SJSA1 (cell line): ENCODE data around the gene CLPX. TPM values are rescaled to one million over a fixed set of nuclear protein-coding genes. Genes with fewer than 3 reads are reported as not detected.

Source experiments
- DNase-seq, 2 experiments: peaks; one replicate each; pipeline ENCODE4 v3.0.0-alpha.2; 2015 to 2020; ENCODE audit warnings: low spot score in 2 of 2, low read depth in 1 of 2
- H3K27ac ChIP-seq: fragments of 250-450 bp; sonication (Bioruptor Pico); 2 replicates; pipeline ENCODE4 v1.5.1; 2020; ENCODE audit warnings: mild to moderate bottlenecking, moderate library complexity
- H3K27me3 ChIP-seq: fragments of 250-450 bp; sonication (Bioruptor Pico); replicated peaks from 2 replicates; pipeline ENCODE4 v1.5.1; 2020; ENCODE audit warnings: mild to moderate bottlenecking, moderate library complexity
- H3K36me3 ChIP-seq: fragments of 250-450 bp; sonication (Bioruptor Pico); 2 replicates; pipeline ENCODE4 v1.5.1; 2020; ENCODE audit warnings: mild to moderate bottlenecking
- H3K4me1 ChIP-seq: fragments of 250-450 bp; sonication (Bioruptor Pico); replicated peaks from 2 replicates; pipeline ENCODE4 v1.6.1; 2021; ENCODE audit warnings: mild to moderate bottlenecking
- H3K4me3 ChIP-seq: fragments of 250-450 bp; sonication (Bioruptor Pico); 2 replicates; pipeline ENCODE4 v1.5.1; 2020; ENCODE audit warnings: mild to moderate bottlenecking
- H3K9me3 ChIP-seq: fragments of 250-450 bp; sonication (Bioruptor Pico); replicated peaks from 2 replicates; pipeline ENCODE4 v1.5.1; 2020; ENCODE audit warnings: mild to moderate bottlenecking
- total RNA-seq: library from RNA; depleted of rRNA; stranded (reverse); fragments of >200 nt; shearing (Covaris generic); gene quantifications from 2 replicates; pipeline ENCODE4 v1.2.3, GENCODE V29; 2014

Gene CLPX
- total RNA-seq, 1 experiment from 2014 or later = 33.2 TPM

GRCh38 chr15:65212097-65212496 lies 27.0 kb upstream of the CLPX start:
- no peak for DNase-seq
- Histone ChIP-seq H3K27me3 (no peaks in the 10 kb centered on the region), H3K9me3 (no peaks in the 10 kb centered on the region), H3K4me3 (no peak overlapping the region), H3K27ac (no peak overlapping the region), H3K4me1 (no peaks in the 10 kb centered on the region), H3K36me3 (no peaks in the 10 kb centered on the region)

DNA sequence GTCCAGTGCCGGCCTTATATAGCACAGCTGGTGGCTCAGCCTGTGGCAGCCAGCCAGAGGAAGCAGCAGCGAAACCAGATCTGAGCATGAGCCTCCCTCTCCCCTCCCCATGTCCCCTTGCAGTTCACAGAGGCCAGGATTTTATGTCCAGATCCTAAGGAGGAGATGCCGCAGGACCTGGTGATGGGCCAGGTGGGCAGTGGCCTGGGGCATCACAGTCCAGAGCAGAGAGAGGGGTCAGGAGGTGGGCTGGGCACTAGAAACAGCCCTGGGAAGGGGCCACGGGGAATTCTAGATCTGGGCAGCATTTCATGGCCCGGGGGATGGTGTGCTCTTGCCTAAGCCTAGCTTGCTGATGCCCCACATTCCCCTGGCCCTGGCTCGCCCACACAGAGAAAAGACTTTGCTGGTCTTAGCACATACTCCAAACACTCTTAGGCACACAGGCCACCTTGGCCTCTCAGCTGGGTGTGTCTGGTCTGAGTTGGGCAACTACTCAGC lies 26.4 kb upstream of the CLPX start:
- H3K27ac ChIP-seq = no peak overlapping the region
- no peak overlapping the region for H3K4me3 ChIP-seq
- H3K27me3 ChIP-seq = no peaks in the 10 kb centered on the region
- H3K36me3 ChIP-seq = no peaks in the 10 kb centered on the region
- no peak for DNase-seq
- no peaks in the 10 kb centered on the region for H3K4me1 ChIP-seq
- no peaks in the 10 kb centered on the region for H3K9me3 ChIP-seq

- Histone ChIP-seq H3K9me3 (no peaks in the 10 kb centered on the region), H3K36me3 (no peaks in the 10 kb centered on the region), H3K27me3 (no peaks in the 10 kb centered on the region), H3K4me3 (no peak within 1 kb of the TSS), H3K27ac (no peak within 1 kb of the TSS), H3K4me1 (no peaks in the 10 kb centered on the region)
- DNase-seq = no peak
These were observed 25.8 kb upstream of the CLPX start, which contains the start of gene CILP for GRCh38 chr15:65210770-65211481. CILP (minus strand) TSS chr15:65211473; CDS start chr15:65209755, 1,718 bp downstream.

- H3K9me3 ChIP-seq = no peaks in the 10 kb centered on the region
- DNase-seq = no peak
- no peaks in the 10 kb centered on the region for H3K36me3 ChIP-seq
- no peak overlapping the region for H3K4me3 ChIP-seq
- H3K27ac ChIP-seq = no peak overlapping the region
- no peaks in the 10 kb centered on the region for H3K27me3 ChIP-seq
- no peaks in the 10 kb centered on the region for H3K4me1 ChIP-seq
These were observed 24.8 kb upstream of the CLPX start for GRCh38 chr15:65209701-65210643.

- no peak for DNase-seq
- Histone ChIP-seq H3K9me3 (no peaks in the 10 kb centered on the region), H3K27me3 (no peaks in the 10 kb centered on the region), H3K36me3 (no peaks in the 10 kb centered on the region), H3K4me3 (no peak overlapping the region), H3K27ac (no peak overlapping the region), H3K4me1 (no peaks in the 10 kb centered on the region)
These were observed 23.5 kb upstream of the CLPX start for GRCh38 chr15:65208647-65209046.

GRCh38 chr15:65207280-65207840 lies 22.2 kb upstream of the CLPX start:
- no peaks in the 10 kb centered on the region for H3K36me3 ChIP-seq
- no peak for DNase-seq
- H3K27ac ChIP-seq = no peak overlapping the region
- H3K4me3 ChIP-seq = no peak overlapping the region
- H3K27me3 ChIP-seq = no peaks in the 10 kb centered on the region
- H3K4me1 ChIP-seq = no peaks in the 10 kb centered on the region
- H3K9me3 ChIP-seq = no peaks in the 10 kb centered on the region

- Histone ChIP-seq H3K27me3 (no peaks in the 10 kb centered on the region), H3K36me3 (no peaks in the 10 kb centered on the region), H3K4me3 (no peak overlapping the region), H3K4me1 (no peaks in the 10 kb centered on the region), H3K27ac (no peak overlapping the region), H3K9me3 (no peaks in the 10 kb centered on the region)
- DNase-seq = no peak
These were observed 21.6 kb upstream of the CLPX start for GRCh38 chr15:65206750-65207149.

- no peak for DNase-seq
- H3K36me3 ChIP-seq = no peaks in the 10 kb centered on the region
- no peaks in the 10 kb centered on the region for H3K4me1 ChIP-seq
- H3K9me3 ChIP-seq = no peaks in the 10 kb centered on the region
- no peaks in the 10 kb centered on the region for H3K27me3 ChIP-seq
- H3K27ac ChIP-seq = no peak overlapping the region
- H3K4me3 ChIP-seq = no peak overlapping the region
These were observed 20.0 kb upstream of the CLPX start for GRCh38 chr15:65204931-65205660.

DNA sequence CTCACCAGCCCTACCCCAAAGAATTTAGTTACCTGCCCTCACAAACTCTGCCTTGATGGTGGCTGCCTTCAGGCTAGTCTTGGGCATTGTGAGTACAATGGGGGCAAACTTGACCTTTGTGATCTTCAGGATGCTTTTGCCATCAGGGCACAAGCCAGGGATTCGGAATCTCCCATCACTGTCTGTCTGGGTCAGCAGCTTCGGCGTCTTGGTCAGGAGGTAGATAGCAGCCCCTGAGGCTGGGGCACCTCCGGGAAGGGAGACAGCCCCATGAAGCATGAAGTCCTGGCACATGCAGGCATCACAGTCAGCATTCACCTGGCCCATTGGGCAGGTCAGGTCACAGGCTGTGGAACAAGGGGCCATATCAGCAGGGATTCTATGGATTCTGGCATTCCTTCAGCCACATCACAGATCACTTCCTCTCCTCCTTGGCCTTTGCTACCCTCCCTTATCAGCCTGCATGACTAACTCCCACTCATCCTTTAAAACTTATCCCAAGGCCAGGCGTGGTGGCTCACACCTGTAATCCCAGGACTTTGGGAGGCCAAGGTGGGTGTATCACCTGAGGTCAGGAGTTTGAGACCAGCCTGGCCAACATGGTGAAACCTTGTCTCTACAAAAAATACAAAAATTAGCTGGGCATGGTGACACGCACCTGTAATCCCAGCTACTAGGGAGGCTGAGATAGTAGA lies 19.2 kb upstream of the CLPX start:
- Histone ChIP-seq H3K4me3 (no peak overlapping the region), H3K4me1 (no peaks in the 10 kb centered on the region), H3K27ac (no peak overlapping the region), H3K27me3 (0 out of 2 replicates have a peak, but pooled peaks cover 3% of the 10 kb centered on the region), H3K9me3 (no peaks in the 10 kb centered on the region), H3K36me3 (no peaks in the 10 kb centered on the region)
- no peak for DNase-seq

DNA sequence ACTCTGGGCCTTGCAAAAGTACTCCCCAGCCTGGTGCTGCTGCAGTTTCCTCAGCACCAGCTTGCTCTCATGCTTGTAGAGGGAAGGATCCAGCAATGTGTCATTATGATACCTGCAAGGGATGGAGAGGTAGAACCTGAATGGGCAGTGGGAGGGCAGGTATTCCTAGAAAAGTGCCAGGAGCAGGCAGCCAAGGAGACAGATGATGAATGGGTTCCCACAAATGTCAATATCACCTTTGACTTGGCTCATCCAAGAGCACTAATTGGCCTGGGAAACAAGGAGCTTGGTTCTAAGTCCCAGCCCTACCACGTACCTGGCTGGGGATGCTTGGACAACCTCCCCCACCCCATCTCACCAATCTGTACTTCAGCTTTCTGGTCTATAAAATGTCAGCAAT lies 16.8 kb upstream of the CLPX start:
- 0 out of 2 replicates have a peak, but pooled peaks cover 3% of the 10 kb centered on the region for H3K27me3 ChIP-seq
- no peaks in the 10 kb centered on the region for H3K36me3 ChIP-seq
- H3K9me3 ChIP-seq = no peaks in the 10 kb centered on the region
- no peak overlapping the region for H3K4me3 ChIP-seq
- no peak overlapping the region for H3K27ac ChIP-seq
- no peak for DNase-seq
- no peaks in the 10 kb centered on the region for H3K4me1 ChIP-seq

DNA sequence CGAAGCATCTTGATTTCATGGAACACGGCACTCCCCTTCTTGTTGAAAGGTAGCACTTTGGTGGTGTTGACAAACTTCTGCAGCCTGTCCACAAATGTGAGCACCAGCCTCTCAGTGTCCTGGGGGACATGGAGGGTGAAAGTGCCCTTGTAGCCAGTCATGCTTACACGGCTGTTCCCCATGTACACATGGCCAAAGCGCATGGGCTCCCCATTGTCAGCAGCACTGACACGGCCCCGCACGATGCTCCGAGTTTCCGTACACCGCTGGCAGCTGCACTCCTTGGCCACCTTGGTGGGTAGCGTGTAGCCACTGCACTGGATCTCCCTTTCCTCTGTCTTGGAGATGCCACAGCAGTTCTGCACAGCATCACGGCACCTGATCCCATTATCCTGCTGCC lies 13.4 kb upstream of the CLPX start:
- H3K27me3 ChIP-seq = 0 out of 2 replicates have a peak, but pooled peaks cover 3% of the 10 kb centered on the region

GRCh38 chr15:65197337-65197645 lies 12.1 kb upstream of the CLPX start:
- 0 out of 2 replicates have a peak, but pooled peaks cover 3% of the 10 kb centered on the region for H3K27me3 ChIP-seq
- no peak overlapping the region for H3K27ac ChIP-seq
- no peaks in the 10 kb centered on the region for H3K36me3 ChIP-seq
- H3K4me3 ChIP-seq = no peak overlapping the region
- no peaks in the 10 kb centered on the region for H3K4me1 ChIP-seq
- no peaks in the 10 kb centered on the region for H3K9me3 ChIP-seq
- no peak for DNase-seq

More for the DNA sequence above, 13.4 kb upstream of the CLPX start:
- DNase-seq = no peak
- Histone ChIP-seq H3K36me3 (no peaks in the 10 kb centered on the region), H3K27ac (no peak overlapping the region), H3K9me3 (no peaks in the 10 kb centered on the region), H3K4me3 (no peak overlapping the region), H3K4me1 (no peaks in the 10 kb centered on the region)
